NOMO-1 treated with dmso at 0.1 percent for 144 hours (cell line): Measurements from ENCODE around the gene MMP15.

Experiments used
- DNase-seq: peaks from one replicate; lab custom pipeline; 2025; ENCODE audit not compliant: unreplicated experiment; lab: John Stamatoyannopoulos, UW

MMP15 gene

DNA sequence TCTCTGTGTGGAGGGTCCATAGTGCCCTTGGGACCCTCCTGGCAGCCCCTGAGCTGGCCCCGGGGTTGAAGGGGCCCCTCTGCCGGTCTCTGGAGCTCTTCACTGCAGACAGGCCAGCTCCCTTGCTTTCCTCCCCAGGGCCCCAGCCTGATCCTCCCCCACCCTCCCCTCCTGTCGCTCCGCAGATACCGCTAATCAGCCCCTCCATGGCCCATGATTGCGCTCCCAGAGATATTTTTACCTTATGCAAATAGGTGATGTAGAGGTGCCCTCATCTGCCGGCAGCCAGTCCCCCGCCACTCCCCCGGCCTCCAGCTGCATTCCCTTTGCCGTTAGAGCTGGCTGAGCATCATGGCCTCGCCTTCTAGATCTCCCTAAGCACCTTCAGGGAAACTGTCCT, 9.2 kb downstream of the MMP15 start:
- no peak for DNase-seq

DNA sequence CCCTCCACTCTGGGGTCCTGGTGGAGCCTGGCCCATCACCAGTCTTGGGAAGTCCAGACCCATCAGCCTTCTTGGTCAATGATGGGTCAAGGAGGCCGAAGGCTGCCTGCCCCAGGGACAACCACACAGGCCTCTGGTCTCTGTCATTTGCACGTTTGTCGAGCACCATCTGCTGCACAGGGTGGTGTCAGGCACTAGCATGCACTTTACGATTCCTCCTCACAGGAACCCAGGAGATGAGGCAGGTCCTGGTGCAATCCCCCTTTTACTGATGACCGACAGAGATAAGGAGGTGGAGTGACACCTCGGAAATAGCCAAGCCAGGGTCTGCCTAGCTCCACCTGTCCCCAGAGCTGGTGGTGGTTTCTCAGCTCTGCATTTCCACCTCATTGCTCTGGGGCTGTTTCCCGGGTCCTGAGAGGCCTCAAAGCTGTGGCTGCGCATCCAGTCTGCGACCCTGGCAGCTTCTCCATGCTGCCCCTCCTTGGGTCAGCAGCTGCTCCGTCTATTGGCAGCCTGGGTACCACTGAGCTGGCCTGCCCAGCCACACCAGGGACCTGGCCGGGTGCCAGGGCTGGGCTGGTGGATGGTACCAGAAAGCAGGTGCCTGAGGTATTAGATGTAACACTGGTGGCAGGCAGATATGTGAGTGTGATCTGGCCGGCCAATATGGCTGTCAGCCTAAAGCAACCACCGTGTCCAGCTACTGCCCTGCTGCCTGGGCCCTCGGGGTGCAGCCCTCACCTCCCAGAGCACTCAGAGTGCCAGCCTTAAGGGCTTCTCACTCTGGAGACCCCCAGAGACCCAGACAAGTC, 10.0 kb downstream of the MMP15 start:
- DNase-seq, result no peak

DNA sequence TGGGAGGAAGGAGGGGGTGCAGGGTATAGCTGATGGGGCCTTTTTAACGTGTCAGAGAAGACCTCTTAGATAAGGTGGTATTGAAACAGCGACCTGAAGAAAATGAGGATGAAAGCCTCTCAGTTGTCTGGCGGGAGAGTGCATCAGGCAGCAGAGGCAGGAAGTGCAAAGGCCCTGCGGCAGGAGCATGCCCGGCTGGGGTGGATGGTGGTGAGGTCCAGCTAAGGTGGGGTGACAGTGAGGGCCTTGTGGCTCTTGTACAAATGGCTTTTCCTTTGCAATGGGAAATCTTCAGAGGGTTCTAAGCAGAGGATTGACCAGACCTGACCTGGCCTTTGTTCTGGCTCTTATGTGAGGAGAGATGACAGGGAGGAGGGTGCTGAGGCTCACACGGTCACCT, 11.4 kb downstream of the MMP15 start:
- DNase-seq, result no peak

DNA sequence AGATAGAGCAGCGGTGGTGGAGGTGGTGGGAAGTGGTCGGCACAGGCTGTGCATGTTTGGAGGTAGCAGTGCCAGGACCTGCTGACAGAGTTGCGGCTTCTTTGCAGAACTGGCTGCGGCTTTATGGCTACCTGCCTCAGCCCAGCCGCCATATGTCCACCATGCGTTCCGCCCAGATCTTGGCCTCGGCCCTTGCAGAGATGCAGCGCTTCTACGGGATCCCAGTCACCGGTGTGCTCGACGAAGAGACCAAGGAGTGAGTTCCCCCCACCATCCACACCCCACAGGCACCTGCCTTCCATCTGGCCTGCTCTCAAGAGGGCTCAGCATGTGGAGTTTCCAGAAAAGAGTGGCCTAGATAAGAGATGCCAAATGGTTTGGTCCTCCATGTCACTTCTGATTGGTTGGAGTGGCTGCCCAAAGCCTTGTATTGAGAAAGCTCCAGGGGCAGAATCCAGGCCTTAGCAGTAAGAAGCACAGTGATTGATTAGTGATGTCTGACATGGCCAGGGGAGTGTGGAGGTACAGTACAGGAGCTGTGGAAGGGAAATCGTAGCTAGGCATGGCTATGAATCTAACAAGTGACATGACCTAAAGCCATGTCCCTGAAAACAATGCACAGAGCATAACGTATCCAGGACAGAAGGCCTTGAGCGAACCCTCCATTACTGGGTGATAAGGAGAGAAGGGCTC, 12.0 kb downstream of the MMP15 start:
- DNase-seq, result no peak

DNA sequence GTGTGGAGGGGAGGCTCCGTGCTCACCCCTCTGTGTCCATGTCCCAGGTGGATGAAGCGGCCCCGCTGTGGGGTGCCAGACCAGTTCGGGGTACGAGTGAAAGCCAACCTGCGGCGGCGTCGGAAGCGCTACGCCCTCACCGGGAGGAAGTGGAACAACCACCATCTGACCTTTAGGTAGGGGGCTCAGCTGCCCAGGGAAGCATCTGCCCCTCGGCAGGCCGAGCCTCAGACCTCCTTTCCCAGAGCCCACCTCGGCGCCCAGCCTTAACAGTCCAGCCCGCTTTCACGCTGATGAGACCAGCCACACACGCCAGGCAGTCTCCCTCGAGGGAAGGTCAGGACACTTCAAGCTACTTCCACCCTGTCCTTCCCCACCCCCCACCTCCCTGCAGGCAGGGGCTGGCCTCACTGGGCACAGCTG, 12.7 kb downstream of the MMP15 start:
- DNase-seq, result no peak

DNA sequence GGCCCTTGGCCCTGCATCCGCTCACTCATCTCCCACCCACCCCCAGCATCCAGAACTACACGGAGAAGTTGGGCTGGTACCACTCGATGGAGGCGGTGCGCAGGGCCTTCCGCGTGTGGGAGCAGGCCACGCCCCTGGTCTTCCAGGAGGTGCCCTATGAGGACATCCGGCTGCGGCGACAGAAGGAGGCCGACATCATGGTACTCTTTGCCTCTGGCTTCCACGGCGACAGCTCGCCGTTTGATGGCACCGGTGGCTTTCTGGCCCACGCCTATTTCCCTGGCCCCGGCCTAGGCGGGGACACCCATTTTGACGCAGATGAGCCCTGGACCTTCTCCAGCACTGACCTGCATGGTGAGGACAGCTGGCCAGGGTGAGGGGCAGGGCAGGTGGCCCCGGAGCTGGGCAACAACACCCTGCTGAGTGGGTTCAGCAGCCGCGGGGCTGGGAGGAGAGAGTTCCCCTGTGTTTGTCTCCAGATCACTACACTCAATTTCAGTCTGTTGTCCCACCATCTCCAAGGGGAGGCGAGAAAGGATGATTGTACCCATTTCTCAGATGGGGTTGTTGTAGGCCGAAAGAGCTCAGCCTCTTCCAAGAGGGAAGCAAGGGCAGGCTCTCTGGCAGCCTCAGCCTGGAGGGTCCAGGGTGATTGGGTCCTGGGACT, 14.4 kb downstream of the MMP15 start:
- DNase-seq, result no peak

DNA sequence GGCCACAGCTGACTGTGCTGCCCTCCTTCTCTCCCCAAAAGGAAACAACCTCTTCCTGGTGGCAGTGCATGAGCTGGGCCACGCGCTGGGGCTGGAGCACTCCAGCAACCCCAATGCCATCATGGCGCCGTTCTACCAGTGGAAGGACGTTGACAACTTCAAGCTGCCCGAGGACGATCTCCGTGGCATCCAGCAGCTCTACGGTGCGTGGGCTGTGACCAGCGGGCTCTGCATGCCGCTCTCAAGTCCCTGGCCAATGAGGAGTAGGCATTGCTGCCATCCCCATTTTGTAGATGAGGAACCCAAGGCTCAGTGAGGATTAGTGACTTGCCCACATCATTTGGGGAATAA, 14.9 kb downstream of the MMP15 start:
- no peak for DNase-seq

DNA sequence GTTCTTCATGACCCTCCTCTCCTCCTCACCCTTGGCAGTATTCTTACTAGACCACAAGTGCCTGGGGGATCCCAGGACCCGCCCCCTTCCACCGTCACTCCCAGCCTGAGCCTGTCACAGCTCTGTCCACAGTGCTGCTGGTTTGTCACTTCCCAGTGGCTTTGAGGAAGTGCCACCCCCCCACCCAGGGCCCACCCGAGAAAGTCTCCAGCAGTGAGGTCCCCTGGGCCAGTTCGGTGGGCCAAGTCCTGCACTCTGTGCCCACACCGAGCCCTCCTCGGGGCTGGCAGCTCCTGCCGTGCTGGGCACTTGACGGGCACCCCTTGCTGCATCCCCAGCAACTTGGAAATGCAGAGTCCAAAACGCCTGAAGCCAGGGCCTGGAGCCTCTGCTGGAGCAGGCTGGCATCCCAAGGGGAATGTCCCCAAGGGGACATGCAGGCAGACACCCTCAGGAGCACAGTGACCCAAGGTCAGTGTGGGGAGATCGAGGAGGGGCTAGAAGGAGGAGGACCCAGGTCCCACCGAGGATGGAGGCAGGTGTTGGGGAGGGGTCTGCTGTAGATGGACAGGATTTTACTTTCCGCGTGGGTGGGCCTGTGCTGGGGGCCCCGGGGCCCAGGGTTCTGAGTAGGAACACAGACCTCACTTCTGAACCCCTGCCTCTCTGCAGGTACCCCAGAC, 15.5 kb downstream of the MMP15 start:
- no peak for DNase-seq

DNA sequence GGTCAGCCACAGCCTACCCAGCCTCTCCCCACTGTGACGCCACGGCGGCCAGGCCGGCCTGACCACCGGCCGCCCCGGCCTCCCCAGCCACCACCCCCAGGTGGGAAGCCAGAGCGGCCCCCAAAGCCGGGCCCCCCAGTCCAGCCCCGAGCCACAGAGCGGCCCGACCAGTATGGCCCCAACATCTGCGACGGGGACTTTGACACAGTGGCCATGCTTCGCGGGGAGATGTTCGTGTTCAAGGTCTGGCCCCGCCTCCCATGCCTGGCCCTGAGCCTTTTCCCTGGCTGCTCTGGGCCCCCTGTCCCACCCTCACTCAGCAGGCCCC, 16.0 kb downstream of the MMP15 start:
- DNase-seq, result no peak

DNA sequence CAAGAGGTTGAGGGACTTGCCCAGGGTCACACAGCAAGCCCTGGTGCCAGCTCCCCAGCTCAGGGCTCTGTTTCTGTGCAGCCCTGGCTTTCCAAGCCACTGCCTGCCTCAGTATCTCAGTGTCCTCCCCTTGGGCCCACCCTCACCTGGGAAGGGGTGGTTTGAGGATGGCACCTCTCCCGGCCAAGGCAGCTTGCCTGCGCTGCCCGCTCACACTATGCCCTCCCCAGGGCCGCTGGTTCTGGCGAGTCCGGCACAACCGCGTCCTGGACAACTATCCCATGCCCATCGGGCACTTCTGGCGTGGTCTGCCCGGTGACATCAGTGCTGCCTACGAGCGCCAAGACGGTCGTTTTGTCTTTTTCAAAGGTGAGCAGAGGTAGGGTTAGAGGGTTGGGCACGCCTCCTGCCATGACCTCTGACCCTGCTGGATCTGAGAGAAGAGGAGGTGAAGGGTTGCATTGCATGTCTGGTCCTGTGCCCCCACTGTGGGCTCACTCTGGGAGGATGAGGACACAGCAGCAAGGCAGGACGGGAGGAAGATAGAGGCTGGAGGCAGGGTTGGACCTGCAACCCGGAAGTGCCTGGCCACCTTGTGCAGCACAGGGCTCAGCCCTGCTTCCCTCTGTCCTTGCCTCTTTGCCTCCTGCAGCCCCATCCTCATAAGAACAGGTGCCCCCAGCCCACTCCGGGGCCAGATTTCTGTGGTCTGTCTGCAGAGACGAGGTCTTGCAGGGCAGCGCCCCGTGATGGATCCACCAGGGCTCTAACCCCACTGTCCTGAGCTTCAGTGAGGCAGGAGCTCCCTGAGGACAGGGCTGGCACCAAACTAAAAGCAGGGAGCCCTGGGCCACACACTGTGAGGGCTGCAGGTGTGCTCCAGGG, 16.7 kb downstream of the MMP15 start:
- DNase-seq, result no peak

DNA sequence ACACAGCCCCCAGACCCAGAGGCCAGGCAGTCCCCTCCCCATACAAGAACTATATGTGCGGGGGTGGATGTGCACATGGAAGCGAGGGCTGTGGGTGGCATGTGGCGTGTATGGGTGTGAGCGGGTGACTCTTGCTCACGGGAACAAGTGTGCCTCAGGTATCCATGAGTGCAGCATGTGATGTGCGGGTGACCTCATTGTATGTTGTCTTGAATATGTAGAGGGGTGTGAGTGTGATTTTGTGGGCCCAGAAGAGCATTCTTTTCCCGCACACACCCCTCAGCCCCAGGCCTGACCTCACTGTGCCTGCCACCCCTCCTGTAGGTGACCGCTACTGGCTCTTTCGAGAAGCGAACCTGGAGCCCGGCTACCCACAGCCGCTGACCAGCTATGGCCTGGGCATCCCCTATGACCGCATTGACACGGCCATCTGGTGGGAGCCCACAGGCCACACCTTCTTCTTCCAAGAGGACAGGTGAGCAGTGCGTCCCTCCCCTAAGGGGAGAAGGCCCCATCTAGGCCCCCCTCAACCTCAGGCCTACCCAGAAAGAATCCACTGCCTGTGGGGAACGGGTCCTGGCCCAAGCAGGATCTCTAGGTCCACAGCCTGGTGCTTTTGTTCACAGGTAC, 17.4 kb downstream of the MMP15 start:
- DNase-seq, result no peak

DNA sequence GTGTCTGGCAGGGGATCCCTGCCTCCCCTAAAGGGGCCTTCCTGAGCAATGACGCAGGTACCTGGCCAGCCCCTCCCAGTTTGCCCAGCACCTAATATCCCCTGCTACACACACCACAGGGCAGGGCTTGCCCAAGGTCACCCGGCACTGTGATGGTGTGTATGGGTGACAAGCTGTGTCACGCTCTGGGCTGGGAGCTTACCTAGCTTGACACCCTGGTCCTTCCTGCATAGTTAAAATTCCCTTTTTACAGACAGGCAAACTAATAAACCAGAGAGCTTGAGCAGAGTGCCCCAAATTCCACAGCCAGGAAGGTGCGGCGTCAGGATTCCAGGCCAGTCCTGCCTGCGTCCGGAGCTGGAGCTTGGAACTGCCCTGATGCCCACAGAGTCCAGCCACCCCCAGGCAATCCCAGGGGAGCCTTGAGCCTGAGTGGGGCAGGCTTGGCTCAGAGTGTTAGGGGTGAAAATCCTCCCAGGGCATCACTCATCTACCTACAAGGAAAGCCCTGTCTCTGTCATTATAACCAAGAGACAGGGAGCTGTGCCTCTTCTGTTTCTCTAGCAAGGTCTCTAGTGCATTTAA, 18.1 kb downstream of the MMP15 start:
- DNase-seq, result no peak

DNA sequence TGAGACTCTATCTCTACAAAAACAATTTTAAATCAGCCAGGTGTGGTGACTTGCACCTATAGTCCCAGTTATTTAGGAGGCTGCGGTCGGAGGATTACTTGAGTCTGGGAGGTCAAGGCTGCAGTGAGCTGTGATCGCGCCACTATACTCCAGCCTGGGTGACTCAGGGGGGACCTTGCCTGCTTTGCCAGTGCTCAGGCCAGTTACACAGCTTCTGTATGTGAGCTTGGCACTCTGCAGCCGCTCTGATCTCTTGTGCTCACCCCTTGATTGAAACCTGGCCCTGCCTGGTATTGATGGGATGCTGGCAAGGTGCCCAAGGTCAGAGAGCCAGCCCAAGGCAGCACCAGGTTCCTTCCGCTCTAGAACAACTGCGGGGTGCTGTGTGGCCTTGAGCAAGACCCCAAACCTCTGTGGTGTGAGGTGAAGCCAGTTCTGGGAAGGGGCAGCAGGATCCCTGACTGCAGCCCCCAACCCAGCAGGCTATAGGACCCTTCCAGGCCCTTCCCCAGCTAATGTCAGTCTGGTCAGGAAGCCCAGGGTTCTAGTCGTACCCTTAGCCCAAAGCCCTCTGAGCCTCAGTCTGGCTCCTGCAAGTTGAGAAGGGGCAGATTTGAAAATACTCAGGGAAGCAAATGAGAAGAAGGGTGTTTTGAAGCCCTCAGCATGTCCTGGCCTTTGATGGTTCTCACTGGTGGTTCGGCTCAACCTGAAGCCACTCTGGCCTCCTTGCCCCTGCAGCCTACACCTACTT, 18.9 kb downstream of the MMP15 start:
- no peak for DNase-seq

DNA sequence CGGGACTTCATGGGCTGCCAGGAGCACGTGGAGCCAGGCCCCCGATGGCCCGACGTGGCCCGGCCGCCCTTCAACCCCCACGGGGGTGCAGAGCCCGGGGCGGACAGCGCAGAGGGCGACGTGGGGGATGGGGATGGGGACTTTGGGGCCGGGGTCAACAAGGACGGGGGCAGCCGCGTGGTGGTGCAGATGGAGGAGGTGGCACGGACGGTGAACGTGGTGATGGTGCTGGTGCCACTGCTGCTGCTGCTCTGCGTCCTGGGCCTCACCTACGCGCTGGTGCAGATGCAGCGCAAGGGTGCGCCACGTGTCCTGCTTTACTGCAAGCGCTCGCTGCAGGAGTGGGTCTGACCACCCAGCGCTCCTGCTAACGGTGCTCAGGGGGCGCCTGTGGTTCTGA, 19.5 kb downstream of the MMP15 start:
- no peak for DNase-seq

DNA sequence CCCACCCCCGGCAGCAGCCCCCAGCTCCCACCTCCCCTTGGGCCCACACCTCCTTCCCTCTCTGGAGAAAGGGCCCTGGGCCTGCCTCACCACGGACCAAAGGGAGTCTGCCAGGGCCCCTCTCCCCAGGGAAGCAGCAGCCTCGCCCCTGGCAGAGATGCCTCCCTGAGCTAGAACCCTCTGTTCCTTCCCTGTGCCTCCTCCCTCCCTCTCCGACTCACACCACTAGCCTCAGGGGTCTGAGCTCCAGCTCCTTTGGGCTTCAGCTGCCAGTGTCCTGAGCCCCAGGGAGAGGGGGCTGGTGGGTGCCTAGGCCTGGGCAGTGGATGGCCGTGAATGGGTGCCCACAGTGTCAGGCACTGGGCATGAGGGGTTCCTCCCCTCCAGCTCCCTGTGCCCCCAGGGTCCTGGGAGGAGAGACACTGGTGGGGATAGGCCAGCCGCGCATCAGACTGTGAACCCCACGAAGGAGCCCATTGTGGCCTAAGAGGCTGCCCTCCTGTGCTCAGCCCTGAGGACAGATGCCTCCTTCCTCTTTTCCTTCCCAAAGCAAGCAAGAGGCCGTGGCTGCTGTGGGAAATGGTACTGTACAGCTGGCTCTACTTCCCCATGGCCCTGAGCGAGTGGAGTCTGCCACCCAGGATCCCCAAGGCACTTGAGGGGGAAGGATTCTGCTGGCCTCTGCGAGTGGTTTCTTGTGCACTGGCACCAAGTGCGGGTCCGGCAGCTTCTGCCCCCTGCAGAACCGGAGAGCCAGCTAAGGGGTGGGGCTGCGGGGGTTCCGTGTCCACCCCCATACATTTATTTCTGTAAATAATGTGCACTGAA, 20.7 kb downstream of the MMP15 start:
- peak; percentile 9 for DNase-seq

DNA sequence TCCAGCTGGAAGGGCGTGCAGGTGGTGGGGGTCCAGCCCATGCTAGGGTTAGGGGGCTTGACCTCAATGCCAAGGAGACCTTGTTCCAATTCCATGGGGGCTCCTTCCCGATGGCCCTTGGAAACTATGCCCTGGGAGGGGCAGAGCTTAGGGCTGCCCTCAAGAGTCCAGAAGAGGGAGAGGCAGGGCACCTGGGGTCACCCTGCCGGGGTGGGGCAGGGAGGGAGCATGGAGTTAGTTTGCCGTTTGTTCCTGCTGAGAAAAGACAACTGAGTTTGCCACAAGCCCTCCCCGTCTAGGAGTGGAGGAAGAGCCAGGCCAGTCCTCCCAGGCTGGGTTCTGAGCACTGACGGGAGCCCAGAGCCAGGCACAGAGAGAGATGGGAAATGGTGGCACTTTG, 21.4 kb downstream of the MMP15 start:
- DNase-seq, result no peak

DNA sequence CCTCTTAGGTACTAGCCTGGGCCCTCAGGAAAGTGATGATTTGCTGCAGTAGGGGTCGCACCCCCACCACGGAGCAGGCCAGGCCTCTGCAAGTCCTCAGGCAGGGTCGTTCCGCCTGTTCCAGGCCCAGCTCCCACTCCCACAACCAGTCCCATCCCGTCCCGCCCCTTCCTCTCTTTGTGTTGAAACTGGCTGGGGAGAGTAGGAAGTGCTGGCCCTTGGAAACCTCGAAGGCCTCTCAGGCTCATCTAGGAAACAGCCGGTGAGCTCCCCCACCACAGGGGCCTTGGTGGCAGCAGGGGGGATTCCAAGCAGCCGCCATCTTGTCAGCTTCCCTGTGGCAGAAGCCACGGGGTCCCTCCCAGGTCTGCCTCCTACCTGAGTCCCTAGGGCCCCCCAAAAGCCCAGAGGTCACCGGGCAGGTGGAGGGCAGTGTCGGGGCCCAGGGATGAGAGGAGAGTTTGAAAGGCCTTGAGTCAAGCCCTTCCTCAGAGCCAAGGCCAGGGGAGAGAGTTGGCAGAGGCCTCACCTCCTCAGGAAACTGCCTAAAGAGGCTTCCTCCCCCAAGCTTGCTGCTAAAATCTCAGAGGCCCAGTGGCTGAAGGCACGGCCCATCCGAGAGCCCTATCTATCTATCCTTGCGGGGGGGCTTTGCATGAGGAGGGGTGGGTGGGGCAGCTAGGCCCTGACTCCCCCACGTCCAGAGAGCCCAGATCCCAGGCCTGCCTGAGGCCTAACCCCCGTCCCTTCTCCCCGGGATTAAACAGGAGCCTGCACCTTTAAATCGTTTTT, 22.2 kb downstream of the MMP15 start:
- no peak for DNase-seq
